Activated CD4-positive, alpha-beta memory T cell treated with anti-CD3 and anti-CD28 coated beads for 36 hours (primary cell): ENCODE data around the gene DUSP18. TPM values are rescaled to one million over a fixed set of nuclear protein-coding genes. Genes with fewer than 3 reads are reported as not detected.

Experiments
- CTCF ChIA-PET: fragments of 350-600 bp; sonication (Branson Sonifier 250); formaldehyde crosslinking; loops from one replicate; lab custom pipeline; 2021; ENCODE audit warnings: antibody characterized with exemption, inconsistent platforms; lab: Charles Lee
- POLR2A ChIA-PET: fragments of 350-600 bp; sonication (Branson Sonifier 250); formaldehyde crosslinking; loops from one replicate; lab custom pipeline; 2021; ENCODE audit warnings: antibody characterized with exemption; lab: Charles Lee
- DNase-seq: peaks from one replicate; pipeline ENCODE4 v3.0.0-alpha.2; 2020
- H3K27ac Mint-ChIP-seq: one replicate; pipeline ENCODE4 v1.8.0; 2021; ENCODE audit warnings: mixed read lengths
- H3K27me3 Mint-ChIP-seq: one replicate; pipeline ENCODE4 v1.8.0; 2021; ENCODE audit warnings: mixed read lengths
- H3K36me3 Mint-ChIP-seq: one replicate; pipeline ENCODE4 v1.8.0; 2021; ENCODE audit warnings: mixed read lengths
- H3K4me1 Mint-ChIP-seq: one replicate; pipeline ENCODE4 v1.8.0; 2021; ENCODE audit warnings: low read depth, mixed read lengths
- H3K4me3 Mint-ChIP-seq: one replicate; pipeline ENCODE4 v1.8.0; 2021; ENCODE audit warnings: mild to moderate bottlenecking, mixed read lengths
- H3K9me3 Mint-ChIP-seq: one replicate; pipeline ENCODE4 v1.8.0; 2021; ENCODE audit warnings: mixed read lengths
- intact Hi-C: fragments of 100-400 bp; cut with micrococcal nuclease; formaldehyde crosslinking; loops from one replicate; pipeline ENCODE4 v1.15.1; 2023
- total RNA-seq, 2 experiments: library from RNA; stranded (reverse); gene quantifications; one replicate each; pipeline ENCODE4 v1.2.3, GENCODE V29; 2021

DUSP18 gene
- total RNA-seq, 2 experiments from 2014 or later, result 9.2 to 10.6 TPM

DNA sequence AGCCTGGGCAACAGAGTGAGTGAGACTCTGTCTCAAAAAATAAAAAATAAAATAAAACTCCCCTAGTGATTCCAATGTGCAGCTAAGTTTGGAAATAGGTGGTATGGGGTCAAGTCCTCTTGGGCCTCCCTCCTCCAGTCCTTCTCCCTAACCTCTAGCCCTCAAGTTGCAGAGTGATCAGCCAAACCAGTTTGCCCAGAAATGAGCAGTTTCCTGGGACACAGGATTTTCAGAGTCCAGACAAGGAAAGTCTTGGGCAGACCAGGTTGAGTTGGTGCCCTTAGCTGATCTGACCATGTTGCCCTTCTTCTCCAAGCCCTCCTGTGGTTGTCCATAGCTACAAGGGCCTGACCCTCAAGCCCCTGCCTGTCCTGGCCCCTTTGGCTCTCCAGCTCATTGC, 52.8 kb downstream of the DUSP18 start:
- H3K27me3 Mint-ChIP-seq, result no peaks in the 10 kb centered on the region
- H3K27ac Mint-ChIP-seq, result no peak overlapping the region
- H3K4me3 Mint-ChIP-seq, result no peak overlapping the region
- DNase-seq, result no peak
- ChIA-PET CTCF (interaction anchor here (0.9 kb wide), 1 partner anchor 9 kb away, joined by 3 read pairs; no protein-coding TSS in a partner anchor), POLR2A (no interaction called here)
- no peaks in the 10 kb centered on the region for H3K36me3 Mint-ChIP-seq
- intact Hi-C loops, result no loop called here
- peaks cover 2% of the 10 kb centered on the region for H3K4me1 Mint-ChIP-seq
- no peaks in the 10 kb centered on the region for H3K9me3 Mint-ChIP-seq

DNA sequence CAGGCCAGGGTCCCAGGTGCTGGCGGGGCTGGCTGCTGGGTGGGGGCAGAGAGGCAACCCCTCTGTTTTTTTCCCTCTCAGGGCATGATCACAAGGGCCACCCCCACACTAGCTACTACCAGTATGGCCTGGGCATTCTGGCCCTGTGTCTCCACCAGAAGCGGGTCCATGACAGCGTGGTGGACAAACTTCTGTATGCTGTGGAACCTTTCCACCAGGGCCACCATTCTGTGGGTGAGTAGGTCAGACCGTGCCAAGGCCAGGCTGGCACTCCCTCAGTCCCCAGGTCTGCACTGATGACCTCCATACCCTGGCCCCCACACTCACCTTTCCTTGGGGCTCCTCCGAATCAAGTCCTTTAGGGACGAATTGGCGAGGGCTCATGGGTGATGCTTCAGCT, 53.4 kb downstream of the DUSP18 start:
- H3K4me3 Mint-ChIP-seq, result no peak overlapping the region
- peaks cover 7% of the 10 kb centered on the region for H3K4me1 Mint-ChIP-seq

DNA sequence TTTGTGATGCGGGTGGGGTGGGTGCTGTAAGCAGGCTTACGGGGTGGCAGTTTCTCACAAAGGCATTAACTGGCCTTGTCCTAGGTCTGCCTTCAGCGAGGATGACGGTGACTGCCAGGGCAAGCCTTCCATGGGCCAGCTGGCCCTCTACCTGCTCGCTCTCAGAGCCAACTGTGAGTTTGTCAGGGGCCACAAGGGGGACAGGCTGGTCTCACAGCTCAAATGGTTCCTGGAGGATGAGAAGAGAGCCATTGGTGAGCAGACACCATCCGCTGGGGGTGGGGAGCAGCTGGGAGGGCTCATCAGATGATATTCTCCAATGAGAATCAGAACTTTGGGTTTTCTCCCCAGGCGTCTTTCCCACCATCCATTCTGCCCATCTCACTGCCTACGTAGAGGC, 54.9 kb downstream of the DUSP18 start:
- Mint-ChIP-seq H3K27ac (no peak overlapping the region), H3K4me3 (no peak overlapping the region), H3K27me3 (no peaks in the 10 kb centered on the region), H3K9me3 (no peaks in the 10 kb centered on the region), H3K36me3 (no peaks in the 10 kb centered on the region), H3K4me1 (peaks cover 14% of the 10 kb centered on the region)
- CTCF ChIA-PET, result interaction anchor here (1.3 to 1.4 kb wide), 2 partner anchors 22 to 142 kb away, joined by 5 to 6 read pairs; no protein-coding TSS in a partner anchor
- DNase-seq, result no peak
- intact Hi-C loops, result no loop called here
- POLR2A ChIA-PET, result no interaction called here

More for the DNA sequence above, 53.4 kb downstream of the DUSP18 start:
- ChIA-PET CTCF (no interaction called here), POLR2A (no interaction called here)
- Mint-ChIP-seq H3K9me3 (no peaks in the 10 kb centered on the region), H3K27ac (no peak overlapping the region), H3K27me3 (no peaks in the 10 kb centered on the region), H3K36me3 (no peaks in the 10 kb centered on the region)
- intact Hi-C loops, result no loop called here
- DNase-seq, result no peak

Other genes starting within 250 kb of the DUSP18 start
- 10 to 100 TPM; 50.5 to 54.5 TPM for gene MTFP1, start 242.1 kb downstream of the DUSP18 start, total RNA-seq
- gene SEC14L3, start 195.9 kb downstream of the DUSP18 start, total RNA-seq, result not detected
- not detected for gene SEC14L4, start 162.2 kb downstream of the DUSP18 start, total RNA-seq
- under 1 TPM in 1 of 2 experiments, not detected in 1; 0.17 TPM for gene SEC14L6, start 121.1 kb downstream of the DUSP18 start, total RNA-seq
- gene GAL3ST1, start 93.2 kb downstream of the DUSP18 start, total RNA-seq, result not detected
- gene PES1, start 76.0 kb downstream of the DUSP18 start, total RNA-seq, result 10 to 100 TPM; 99.3 to 99.6 TPM
- gene TCN2, start 60.7 kb downstream of the DUSP18 start, total RNA-seq, result under 1 TPM; 0.19 to 0.31 TPM
- gene SLC35E4, start 32.1 kb downstream of the DUSP18 start, total RNA-seq, result 1 to 10 TPM; 5.2 to 5.9 TPM
- gene OSBP2, start 27.0 kb upstream of the DUSP18 start, total RNA-seq, result 1 to 10 TPM; 2.3 to 2.9 TPM